HG03378 (cell line): ENCODE data around the gene CYP21A2.
"Not testable (repeated sequence)": the region's sequence is repeated elsewhere in the genome, so short reads cannot be mapped to it uniquely, and the experiment has no call there.

Experiments
- ATAC-seq: cut with Tn5 transposase; IDR thresholded peaks from one replicate; pipeline ENCODE4 v1.9.1; 2021; ENCODE audit warnings: mild to moderate bottlenecking, moderate library complexity; ENCODE audit not compliant: unreplicated experiment

CYP21A2 gene

DNA sequence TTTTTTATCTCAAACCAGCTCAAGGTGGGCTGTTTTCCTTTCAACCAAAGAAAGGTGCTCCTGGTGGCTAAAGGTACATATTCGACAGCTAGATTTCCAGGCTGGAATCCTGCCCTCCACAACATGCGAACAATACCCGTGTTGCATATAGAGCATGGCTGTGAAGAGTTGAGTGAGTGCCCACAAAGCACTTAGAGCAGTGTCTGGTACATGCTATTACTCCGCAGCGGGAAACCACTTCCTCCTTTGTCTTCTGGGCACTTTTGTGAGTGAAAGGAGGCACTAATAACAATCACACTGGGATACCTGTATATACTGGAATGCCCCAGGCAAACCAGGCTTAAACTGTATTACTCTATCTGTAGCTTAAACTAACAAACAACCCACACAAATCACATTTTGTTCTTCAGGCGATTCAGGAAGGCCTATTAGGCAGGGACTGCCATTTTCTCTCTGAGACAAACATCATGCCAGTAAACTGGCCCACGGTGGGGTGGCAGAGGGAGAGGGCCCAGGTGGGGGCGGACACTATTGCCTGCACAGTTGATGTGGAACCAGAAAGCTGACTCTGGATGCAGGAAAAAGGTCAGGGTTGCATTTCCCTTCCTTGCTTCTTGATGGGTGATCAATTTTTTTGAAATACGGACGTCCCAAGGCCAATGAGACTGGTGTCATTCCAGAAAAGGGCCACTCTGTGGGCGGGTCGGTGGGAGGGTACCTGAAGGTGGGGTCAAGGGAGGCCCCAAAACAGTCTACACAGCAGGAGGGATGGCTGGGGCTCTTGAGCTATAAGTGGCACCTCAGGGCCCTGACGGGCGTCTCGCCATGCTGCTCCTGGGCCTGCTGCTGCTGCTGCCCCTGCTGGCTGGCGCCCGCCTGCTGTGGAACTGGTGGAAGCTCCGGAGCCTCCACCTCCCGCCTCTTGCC, at the start of gene CYP21A2:
Gene CYP21A2, plus strand, starts transcription at position 818 of the 927 bp plus-strand sequence. Its CDS starts 8 bp downstream, at position 826.
- not testable (repeated sequence) for ATAC-seq

DNA sequence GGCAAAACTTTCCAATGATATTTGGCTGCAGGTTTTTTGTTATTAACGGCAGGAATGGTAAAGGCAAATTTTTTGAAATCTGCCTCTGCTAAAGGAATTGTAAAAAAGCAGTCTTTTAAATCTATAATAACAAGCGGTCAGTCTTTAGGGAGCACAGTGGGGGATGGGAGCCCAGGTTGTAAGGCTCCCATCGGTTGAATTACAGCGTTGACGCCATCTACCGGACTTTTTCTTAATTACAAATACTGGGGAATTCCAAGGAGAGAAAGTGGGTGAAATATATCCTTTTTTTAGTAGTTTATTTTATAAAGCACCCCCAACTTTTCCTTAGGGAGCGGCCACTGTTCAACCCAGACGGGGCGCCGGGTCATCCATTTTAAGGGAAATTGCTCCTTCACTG, 48.9 kb upstream of the CYP21A2 start:
- not testable (repeated sequence) for ATAC-seq

DNA sequence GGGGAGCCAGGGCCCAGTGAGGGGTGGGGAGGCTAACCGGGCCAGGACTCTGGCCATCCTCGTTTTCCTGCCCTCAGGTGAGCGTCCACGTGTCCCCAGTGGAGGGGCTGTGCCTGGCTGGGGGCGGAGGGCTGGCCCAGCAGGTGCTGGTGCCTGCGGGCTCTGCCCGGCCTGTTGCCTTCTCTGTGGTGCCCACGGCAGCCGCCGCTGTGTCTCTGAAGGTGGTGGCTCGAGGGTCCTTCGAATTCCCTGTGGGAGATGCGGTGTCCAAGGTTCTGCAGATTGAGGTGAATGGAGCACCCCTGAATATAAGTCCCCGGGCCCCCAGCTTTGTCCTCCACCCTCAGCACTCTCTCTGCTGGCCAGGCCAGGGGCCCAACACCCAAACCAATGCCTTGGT, 43.8 kb upstream of the CYP21A2 start:
- not testable (repeated sequence) for ATAC-seq

DNA sequence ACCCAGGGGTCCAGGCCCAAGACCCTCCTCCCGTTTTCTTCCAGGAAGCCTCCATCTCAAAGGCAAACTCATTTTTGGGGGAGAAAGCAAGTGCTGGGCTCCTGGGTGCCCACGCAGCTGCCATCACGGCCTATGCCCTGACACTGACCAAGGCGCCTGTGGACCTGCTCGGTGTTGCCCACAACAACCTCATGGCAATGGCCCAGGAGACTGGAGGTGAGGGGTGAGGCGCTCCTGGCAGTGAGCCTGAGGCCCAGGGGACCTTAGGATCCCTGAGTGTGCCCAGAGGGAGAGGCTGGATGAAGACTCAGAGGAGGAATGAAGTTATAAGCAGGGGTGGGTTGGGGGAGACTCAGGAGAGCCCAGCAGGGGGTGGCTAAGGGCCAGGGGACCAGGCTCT, 41.8 kb upstream of the CYP21A2 start:
- ATAC-seq, result not testable (repeated sequence)

DNA sequence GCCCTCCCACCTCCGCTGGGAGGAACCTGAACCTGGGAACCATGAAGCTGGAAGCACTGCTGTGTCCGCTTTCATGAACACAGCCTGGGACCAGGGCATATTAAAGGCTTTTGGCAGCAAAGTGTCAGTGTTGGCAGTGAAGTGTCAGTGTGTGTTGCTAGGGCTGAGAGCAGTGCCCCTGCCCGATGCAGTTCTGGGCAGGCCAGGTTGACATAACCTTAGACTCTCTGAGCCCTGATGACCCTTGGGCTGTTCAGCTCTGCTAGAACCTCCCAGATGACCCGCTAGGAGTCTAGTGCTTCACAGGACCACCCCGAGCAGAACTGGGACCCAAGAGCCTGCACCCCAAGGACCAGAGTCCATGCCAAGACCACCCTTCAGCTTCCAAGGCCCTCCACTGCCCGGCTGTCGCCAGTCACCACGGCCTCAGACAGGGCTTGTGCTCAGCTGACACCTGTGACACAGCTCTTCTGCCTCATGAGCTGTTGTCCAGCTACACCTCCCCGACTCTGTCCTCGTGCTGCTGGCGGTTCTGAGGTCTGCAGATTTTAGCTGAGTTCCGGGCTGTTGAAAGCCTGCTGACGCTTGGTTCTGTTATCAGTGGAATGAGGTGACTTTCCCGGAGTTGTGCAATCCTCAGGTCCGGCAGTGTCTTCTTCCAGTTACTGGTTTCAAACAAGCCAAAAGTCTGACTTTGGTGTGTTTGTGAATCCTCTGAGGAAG, 35.5 kb upstream of the CYP21A2 start:
- ATAC-seq, result not testable (repeated sequence)

GRCh38 chr6:32003301-32003700, 34.9 kb upstream of the CYP21A2 start:
- not testable (repeated sequence) for ATAC-seq

- ATAC-seq, result not testable (repeated sequence)
These were observed 33.8 kb upstream of the CYP21A2 start for GRCh38 chr6:32004393-32004792.

- not testable (repeated sequence) for ATAC-seq
These were observed 33.2 kb upstream of the CYP21A2 start for GRCh38 chr6:32004864-32005537.

GRCh38 chr6:32005538-32005880, 32.7 kb upstream of the CYP21A2 start:
- not testable (repeated sequence) for ATAC-seq

DNA sequence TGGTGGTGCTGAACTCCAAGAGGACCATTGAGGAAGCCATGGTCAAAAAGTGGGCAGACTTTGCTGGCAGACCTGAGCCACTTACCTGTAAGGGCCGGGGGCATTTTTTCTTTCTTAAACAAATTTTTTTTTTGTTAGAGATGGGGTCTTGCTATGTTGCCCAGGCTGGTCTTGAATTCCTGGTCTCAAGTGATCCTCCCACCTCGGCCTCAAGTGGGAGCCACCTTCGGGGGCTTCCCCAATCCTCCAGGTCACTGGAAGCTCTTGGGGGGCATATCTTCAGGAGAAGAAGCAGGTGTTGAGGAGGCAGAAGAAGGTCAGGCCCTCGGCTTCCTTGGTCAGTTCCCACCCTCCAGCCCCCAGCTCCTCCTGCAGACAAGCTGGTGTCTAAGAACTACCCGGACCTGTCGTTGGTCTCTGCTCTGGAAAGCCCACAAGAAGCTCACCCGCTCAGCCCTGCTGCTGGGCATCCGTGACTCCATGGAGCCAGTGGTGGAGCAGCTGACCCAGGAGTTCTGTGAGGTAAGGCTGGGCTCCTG, 32.2 kb upstream of the CYP21A2 start:
- ATAC-seq, result not testable (repeated sequence)

DNA sequence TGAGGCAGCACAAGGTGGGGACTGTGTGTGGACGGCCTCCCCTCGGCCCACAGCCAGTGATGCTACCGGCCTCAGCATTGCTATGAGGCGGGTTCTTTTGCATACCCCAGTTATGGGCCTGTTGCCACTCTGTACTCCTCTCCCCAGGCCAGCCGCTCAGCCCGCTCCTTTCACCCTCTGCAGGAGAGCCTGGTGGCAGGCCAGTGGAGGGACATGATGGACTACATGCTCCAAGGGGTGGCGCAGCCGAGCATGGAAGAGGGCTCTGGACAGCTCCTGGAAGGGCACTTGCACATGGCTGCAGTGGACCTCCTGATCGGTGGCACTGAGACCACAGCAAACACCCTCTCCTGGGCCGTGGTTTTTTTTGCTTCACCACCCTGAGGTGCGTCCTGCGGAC, 31.1 kb upstream of the CYP21A2 start:
- ATAC-seq, result not testable (repeated sequence)

GRCh38 chr6:32008037-32008436, 30.2 kb upstream of the CYP21A2 start:
- not testable (repeated sequence) for ATAC-seq

DNA sequence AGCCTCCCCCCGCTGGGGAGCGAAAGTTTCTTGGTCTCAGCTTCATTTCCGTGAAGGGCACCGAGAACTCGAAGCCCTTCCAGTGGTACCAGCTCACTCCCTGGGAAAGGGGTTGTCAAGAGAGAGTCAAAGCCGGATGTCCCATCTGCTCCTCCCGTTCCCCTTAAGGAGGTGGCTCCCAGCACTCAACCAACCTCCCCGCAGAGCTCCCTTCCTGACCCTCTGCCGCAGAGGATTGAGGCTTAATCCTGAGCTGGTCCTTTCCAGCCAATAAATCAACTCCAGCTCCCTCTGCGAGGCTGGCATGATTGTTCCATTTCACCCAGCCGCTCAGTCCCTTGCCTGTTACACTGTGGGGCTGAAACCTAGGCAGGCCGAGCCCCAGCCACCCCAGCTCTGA, 29.6 kb upstream of the CYP21A2 start:
- not testable (repeated sequence) for ATAC-seq

- ATAC-seq, result not testable (repeated sequence)
These were observed 28.7 kb upstream of the CYP21A2 start for GRCh38 chr6:32009537-32009936.

DNA sequence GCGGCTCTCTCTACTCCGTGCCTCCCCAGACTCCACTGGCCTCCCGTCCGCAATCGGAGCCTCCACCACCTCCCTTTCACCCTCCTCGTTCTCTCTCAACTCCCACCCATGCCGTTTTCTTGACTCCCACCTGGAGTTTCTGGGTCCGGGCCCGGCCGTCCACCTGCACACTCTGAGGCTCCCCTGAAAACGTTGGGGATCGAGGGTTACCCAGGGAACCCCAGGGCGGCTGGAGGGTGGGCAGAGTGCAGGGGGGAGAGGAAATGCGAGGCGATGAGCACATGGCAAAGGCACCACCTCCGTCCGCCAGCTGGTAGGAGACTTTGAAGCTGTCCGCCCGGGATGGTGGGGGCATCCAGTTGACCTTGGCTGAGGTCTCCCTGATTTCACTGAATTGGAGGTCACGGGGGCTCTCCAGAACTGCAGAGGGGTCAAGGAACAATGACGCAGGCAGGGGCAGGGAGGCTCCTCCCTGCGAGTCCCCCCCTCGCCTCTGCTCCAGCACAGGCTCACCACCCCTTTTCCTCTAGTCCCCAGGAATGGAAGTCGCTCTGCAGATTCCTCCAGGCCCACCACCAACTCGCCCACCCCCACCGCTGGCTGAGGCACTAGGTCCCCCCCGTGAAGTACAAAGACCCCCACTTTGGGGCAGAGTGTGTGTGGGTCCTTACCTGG, 27.2 kb upstream of the CYP21A2 start:
- ATAC-seq, result not testable (repeated sequence)

- not testable (repeated sequence) for ATAC-seq
These were observed 25.1 kb upstream of the CYP21A2 start for GRCh38 chr6:32012941-32013617.

- not testable (repeated sequence) for ATAC-seq
These were observed 24.5 kb upstream of the CYP21A2 start for GRCh38 chr6:32013738-32014137.

DNA sequence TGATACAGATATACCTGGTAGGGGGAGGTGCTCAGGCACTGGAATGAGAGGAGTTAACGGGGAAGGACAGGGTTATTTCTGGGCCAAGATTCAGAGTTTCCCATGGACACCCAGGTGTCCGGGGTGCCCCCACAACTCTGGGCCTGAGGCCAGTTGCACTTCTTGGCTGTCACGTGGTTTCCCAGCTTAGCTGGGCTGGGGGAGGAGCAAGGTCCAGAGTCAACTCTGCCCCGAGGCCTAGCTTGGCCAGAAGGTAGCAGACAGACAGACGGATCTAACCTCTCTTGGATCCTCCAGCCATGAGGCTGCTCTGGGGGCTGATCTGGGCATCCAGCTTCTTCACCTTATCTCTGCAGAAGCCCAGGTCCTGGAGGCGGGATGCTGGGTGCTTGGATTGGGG, 23.7 kb upstream of the CYP21A2 start, which contains the start of gene C4B:
Gene C4B, plus strand, starts transcription at position 249 of the 400 bp plus-strand sequence. Its CDS starts 51 bp downstream, at position 300.
- not testable (repeated sequence) for ATAC-seq

DNA sequence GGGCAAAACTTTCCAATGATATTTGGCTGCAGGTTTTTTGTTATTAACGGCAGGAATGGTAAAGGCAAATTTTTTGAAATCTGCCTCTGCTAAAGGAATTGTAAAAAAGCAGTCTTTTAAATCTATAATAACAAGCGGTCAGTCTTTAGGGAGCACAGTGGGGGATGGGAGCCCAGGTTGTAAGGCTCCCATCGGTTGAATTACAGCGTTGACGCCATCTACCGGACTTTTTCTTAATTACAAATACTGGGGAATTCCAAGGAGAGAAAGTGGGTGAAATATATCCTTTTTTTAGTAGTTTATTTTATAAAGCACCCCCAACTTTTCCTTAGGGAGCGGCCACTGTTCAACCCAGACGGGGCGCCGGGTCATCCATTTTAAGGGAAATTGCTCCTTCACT, 16.1 kb upstream of the CYP21A2 start:
- not testable (repeated sequence) for ATAC-seq

GRCh38 chr6:32028631-32029030, 9.6 kb upstream of the CYP21A2 start:
- not testable (repeated sequence) for ATAC-seq
